ENCODE measurements around the gene RTN4R. TPM values are rescaled to one million over a fixed set of nuclear protein-coding genes. Genes with fewer than 3 reads are reported as not detected.

RTN4R gene
- total and polyA plus RNA-seq, 2 donors from 2014 or later: 1.2 to 2.5 TPM

GRCh38 chr22:20224256-20224626, 43.9 kb downstream of the RTN4R start:
- Histone ChIP-seq H3K27ac (ENCODE audit: low read depth in 2 of 2, low read length in 2 of 2) (no peak overlapping the region), H3K9me3 (ENCODE audit: control insufficient read depth in 2 of 3, insufficient read depth in 1 of 3, low read length in 3 of 3) (no peaks in the 10 kb centered on the region), H3K36me3 (ENCODE audit: control insufficient read depth in 2 of 3, insufficient read depth in 3 of 3, low read length in 3 of 3) (no peaks in the 10 kb centered on the region), H3K4me1 (ENCODE audit: control insufficient read depth in 2 of 3, insufficient read depth in 2 of 3, low read depth in 1 of 3, low read length in 3 of 3) (peaks cover 0 to 3% (median 0%) of the 10 kb centered on the region in 3 donors), H3K27me3 (ENCODE audit: control insufficient read depth, insufficient read depth, low read length) (no peaks in the 10 kb centered on the region), H3K9ac (ENCODE audit: low read length in 3 of 3) (no peak overlapping the region), H3K4me3 (ENCODE audit: low read length in 3 of 3) (no peak overlapping the region)
- no peak for DNase-seq
- no peak for FAIRE-seq
- TF ChIP-seq CTCF (IDR thresholded peaks at IDR 0.05; ENCODE audit: borderline replicate concordance, extremely low read depth, insufficient read depth): no peak
- intact Hi-C loops (cut with DNase I): no loop called here

DNA sequence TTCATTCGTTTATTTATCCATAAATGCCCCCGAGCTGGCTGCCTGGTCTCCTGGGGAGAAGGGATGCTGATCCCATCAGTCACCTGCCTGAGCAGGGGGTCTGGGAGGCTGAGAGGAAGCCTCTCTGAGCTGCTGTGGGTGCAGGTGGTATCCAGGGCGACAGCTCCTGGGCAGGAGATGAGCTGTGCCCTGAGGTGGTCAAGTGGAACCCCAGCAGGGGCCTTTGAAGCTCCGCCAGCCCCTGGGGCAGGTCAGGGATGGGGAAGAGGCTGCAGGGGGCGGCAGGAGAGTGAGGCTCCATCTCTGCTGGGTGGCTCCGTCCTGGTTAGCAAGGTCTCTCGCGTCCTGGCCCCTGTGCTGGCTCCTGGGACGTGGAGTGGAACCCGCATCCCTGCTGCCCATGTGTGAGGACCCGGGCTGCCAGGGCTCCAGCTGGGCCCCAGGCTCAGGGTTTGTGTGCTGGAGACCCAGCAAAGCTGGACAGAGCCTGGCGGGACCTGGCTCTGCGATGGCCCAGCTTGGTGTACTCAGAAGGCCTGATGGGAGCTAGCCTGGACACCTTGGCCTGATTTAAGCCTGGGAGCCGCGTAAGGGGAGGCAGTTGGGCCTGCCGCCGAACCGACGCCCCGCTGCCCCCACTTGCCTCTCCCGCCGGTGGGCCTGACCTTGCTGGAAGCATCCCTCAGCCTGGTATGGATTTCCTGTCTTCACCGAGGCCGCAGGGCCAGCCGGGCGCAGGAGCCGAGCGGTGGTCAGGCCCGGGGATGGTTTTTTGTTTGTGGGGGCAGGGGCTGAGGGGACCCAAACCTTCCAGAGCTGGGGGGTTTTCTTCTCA, 44.5 kb downstream of the RTN4R start:
- no peak for FAIRE-seq
- TF ChIP-seq CTCF (IDR thresholded peaks at IDR 0.05; ENCODE audit: borderline replicate concordance, extremely low read depth, insufficient read depth): no peak

DNA sequence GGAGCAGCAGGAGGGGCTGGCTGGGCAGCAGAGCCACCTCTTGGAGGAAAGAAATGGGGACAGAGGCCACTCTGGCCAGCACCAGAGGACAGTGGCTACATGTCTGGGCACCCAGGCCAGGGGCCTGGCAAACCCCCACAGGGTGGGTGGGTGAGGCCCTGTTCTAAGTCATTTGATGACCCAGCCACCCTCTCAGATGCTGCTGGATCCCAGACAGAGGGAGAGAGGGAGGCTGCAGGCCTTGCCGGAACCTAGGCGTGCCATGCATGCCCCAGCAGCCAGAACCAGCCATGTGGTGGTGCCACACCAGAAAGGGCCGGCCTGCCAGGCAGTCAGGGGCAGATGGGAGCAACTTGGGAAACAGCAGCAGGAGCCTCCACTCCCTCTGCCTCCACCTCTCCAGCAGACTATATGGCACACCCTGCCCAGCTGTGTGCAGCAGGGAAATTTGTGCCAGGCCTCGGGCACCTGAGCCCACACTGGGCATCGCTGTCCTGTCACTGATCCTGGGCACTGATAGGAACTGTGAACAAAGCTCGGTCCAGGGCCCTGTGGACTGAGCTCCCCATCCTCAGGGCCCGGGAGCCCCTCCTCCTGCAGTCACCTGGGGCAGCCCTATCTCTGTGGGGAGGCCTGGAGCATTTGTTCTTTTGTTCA, 45.2 kb downstream of the RTN4R start:
- no peak for TF ChIP-seq CTCF (IDR thresholded peaks at IDR 0.05; ENCODE audit: borderline replicate concordance, extremely low read depth, insufficient read depth)
- FAIRE-seq: no peak
- H3K9ac ChIP-seq (ENCODE audit: low read length in 3 of 3): no peak overlapping the region
- DNase-seq: no peak
- no peak overlapping the region for H3K27ac ChIP-seq (ENCODE audit: low read depth in 2 of 2, low read length in 2 of 2)
- H3K27me3 ChIP-seq (ENCODE audit: control insufficient read depth, insufficient read depth, low read length): no peaks in the 10 kb centered on the region
- no peaks in the 10 kb centered on the region for H3K36me3 ChIP-seq (ENCODE audit: control insufficient read depth in 2 of 3, insufficient read depth in 3 of 3, low read length in 3 of 3)
- H3K4me3 ChIP-seq (ENCODE audit: low read length in 3 of 3): no peak overlapping the region
- H3K9me3 ChIP-seq (ENCODE audit: control insufficient read depth in 2 of 3, insufficient read depth in 1 of 3, low read length in 3 of 3): no peaks in the 10 kb centered on the region
- peaks cover 0 to 3% (median 0%) of the 10 kb centered on the region in 3 donors for H3K4me1 ChIP-seq (ENCODE audit: control insufficient read depth in 2 of 3, insufficient read depth in 2 of 3, low read depth in 1 of 3, low read length in 3 of 3)
- intact Hi-C loops (cut with DNase I): no loop called here

More for the DNA sequence above, 44.5 kb downstream of the RTN4R start:
- peak in 2 of 5 donors; percentile 49 to 55 for DNase-seq
- Histone ChIP-seq H3K27me3 (ENCODE audit: control insufficient read depth, insufficient read depth, low read length) (no peaks in the 10 kb centered on the region), H3K4me1 (ENCODE audit: control insufficient read depth in 2 of 3, insufficient read depth in 2 of 3, low read depth in 1 of 3, low read length in 3 of 3) (peaks cover 0 to 3% (median 0%) of the 10 kb centered on the region in 3 donors), H3K36me3 (ENCODE audit: control insufficient read depth in 2 of 3, insufficient read depth in 3 of 3, low read length in 3 of 3) (no peaks in the 10 kb centered on the region), H3K27ac (ENCODE audit: low read depth in 2 of 2, low read length in 2 of 2) (no peak overlapping the region), H3K4me3 (ENCODE audit: low read length in 3 of 3) (no peak overlapping the region), H3K9ac (ENCODE audit: low read length in 3 of 3) (no peak overlapping the region), H3K9me3 (ENCODE audit: control insufficient read depth in 2 of 3, insufficient read depth in 1 of 3, low read length in 3 of 3) (no peaks in the 10 kb centered on the region)
- intact Hi-C loops (cut with DNase I): no loop called here
